K562 (cell line): Measurements from ENCODE around the gene CRADD. TPM values are rescaled to one million over a fixed set of nuclear protein-coding genes. Genes with fewer than 3 reads are reported as not detected.

ENCODE experiments used
- ATAC-seq: fragments of 200-7000 bp; cut with Tn5 transposase; 3 replicates; pipeline ENCODE4 v1.9.1; 2020; ENCODE audit warnings: moderate library complexity
- BruUV-seq: library from RNA; stranded (reverse); fragments of 400-500 nt; replicated peaks from 2 replicates; lab custom pipeline; 2021; lab: Mats Ljungman, UMichigan
- CTCF ChIA-PET: fragments of 300-600 bp; formaldehyde crosslinking; extraction: SDS; loops from one replicate; lab custom pipeline; 2021; ENCODE audit warnings: low intra/inter-chr PET ratio; lab: Yijun Ruan, JAX
- POLR2A ChIA-PET: fragments of 300-600, 350-650 bp; sonication (Branson Sonifier 250); formaldehyde crosslinking; extraction: SDS; loops from one replicate; lab custom pipeline; 2021; ENCODE audit warnings: antibody characterized with exemption, inconsistent platforms; lab: Yijun Ruan, JAX
- DNase-seq, 4 experiments: peaks; one replicate each; pipeline versions ENCODE4 v3.0.0 to v3.0.0-alpha.2; 2011 to 2018; ENCODE audit warnings: low spot score in 3 of 4, mixed read lengths in 3 of 4; ENCODE audit errors: extremely low read depth in 1 of 4
- FAIRE-seq: peaks from 2 replicates; lab custom pipeline; 2011; peaks lifted over from hg19 to GRCh38; lab: Jason Lieb, UNC
- H2AFZ ChIP-seq: 2 replicates; pipeline ENCODE4 v1.6.0; 2011; ENCODE audit warnings: low read depth, low read length, control low read depth, inconsistent platforms
- H3K27ac ChIP-seq: fragments of 200-600 bp; 3 replicates; pipeline ENCODE4 v1.8.0; 2011; ENCODE audit warnings: low read depth, mild to moderate bottlenecking, control low read depth, inconsistent platforms, low read length, moderate library complexity, mixed read lengths; ENCODE audit errors: extremely low read depth
- H3K27me3 ChIP-seq, 2 experiments: fragments of 300-600 bp in 1 of 2; 2 replicates in 1 of 2; 3 replicates in 1 of 2; pipeline versions ENCODE4 v1.6.0 to v1.8.0; 2011; ENCODE audit warnings: inconsistent platforms in 2 of 2, low read length in 2 of 2, mild to moderate bottlenecking in 1 of 2, mixed read lengths in 1 of 2, moderate library complexity in 1 of 2; ENCODE audit not compliant: control insufficient read depth in 2 of 2, insufficient read depth in 2 of 2
- H3K36me3 ChIP-seq: fragments of 300-600 bp; 3 replicates; pipeline ENCODE4 v1.8.0; 2011; ENCODE audit warnings: mild to moderate bottlenecking, low read length, inconsistent platforms; ENCODE audit not compliant: control insufficient read depth, insufficient read depth
- H3K4me1 ChIP-seq, 2 experiments: fragments of 200-600 bp in 1 of 2; replicated peaks in 1 of 2; 2 replicates in 1 of 2; 3 replicates in 1 of 2; pipeline versions ENCODE4 v1.5.1 to v1.8.0; 2011; ENCODE audit warnings: inconsistent platforms in 2 of 2, low read length in 2 of 2, mild to moderate bottlenecking in 1 of 2, mixed read lengths in 1 of 2, moderate library complexity in 1 of 2; ENCODE audit not compliant: control insufficient read depth in 2 of 2, insufficient read depth in 2 of 2
- H3K4me2 ChIP-seq: 2 replicates; pipeline ENCODE4 v1.6.1; 2011; ENCODE audit warnings: low read length, control low read depth, inconsistent platforms, mixed read lengths; ENCODE audit not compliant: insufficient read depth
- H3K4me3 ChIP-seq: fragments of 200-600 bp; sonication (generic), shearing (Covaris generic); 2 replicates; pipeline ENCODE4 v1.5.1; 2016; ENCODE audit warnings: control low read depth, inconsistent platforms
- H3K79me2 ChIP-seq: fragments of 200-600 bp; 3 replicates; pipeline ENCODE4 v1.8.0; 2011; ENCODE audit warnings: low read length, inconsistent platforms; ENCODE audit not compliant: control insufficient read depth, insufficient read depth
- H3K9ac ChIP-seq, 2 experiments: 2 replicates each; pipeline versions ENCODE4 v1.6.0 to v1.6.1; 2011; ENCODE audit warnings: low read depth in 2 of 2, low read length in 2 of 2, control low read depth in 1 of 2, inconsistent platforms in 1 of 2, mild to moderate bottlenecking in 1 of 2, mixed read lengths in 1 of 2; ENCODE audit not compliant: insufficient read depth in 1 of 2
- H3K9me1 ChIP-seq: one replicate; pipeline ENCODE4 v1.6.0; 2011; ENCODE audit warnings: inconsistent platforms, mild to moderate bottlenecking, low read length, moderate library complexity; ENCODE audit not compliant: control insufficient read depth, insufficient read depth
- H3K9me3 ChIP-seq: replicated peaks from 2 replicates; pipeline ENCODE4 v1.5.1; 2011; ENCODE audit warnings: low read depth, low read length, inconsistent platforms; ENCODE audit not compliant: control insufficient read depth, insufficient read depth
- H4K20me1 ChIP-seq: replicated peaks from 2 replicates; pipeline ENCODE4 v1.6.1; 2011; ENCODE audit warnings: low read length, inconsistent platforms, mixed read lengths; ENCODE audit not compliant: control insufficient read depth, insufficient read depth
- ARNT ChIP-seq, 2 experiments: fragments of 450-650 bp; IDR thresholded peaks; 2 replicates each; pipeline ENCODE4 v1.6.1; 2016; ENCODE audit warnings: mild to moderate bottlenecking in 1 of 2
- BRD9 ChIP-seq: fragments of 450-650 bp; IDR thresholded peaks from 2 replicates; pipeline ENCODE4 v1.6.1; 2018; ENCODE audit warnings: low read depth; ENCODE audit not compliant: partially characterized antibody
- CBX1 ChIP-seq: sonication (generic); IDR thresholded peaks from 2 replicates; pipeline ENCODE4 v1.6.1; 2016; ENCODE audit warnings: antibody characterized with exemption, low read depth, mild to moderate bottlenecking
- CC2D1A ChIP-seq: fragments of 450-650 bp; IDR thresholded peaks from 2 replicates; pipeline ENCODE4 v1.6.1; 2017; ENCODE audit warnings: mild to moderate bottlenecking
- CHCHD3 ChIP-seq: fragments of 250-450 bp; sonication (Bioruptor Pico); IDR thresholded peaks from 2 replicates; pipeline ENCODE4 v2.1.2; 2022; ENCODE audit warnings: mild to moderate bottlenecking
- ETS1 ChIP-seq: conservative IDR thresholded peaks from 2 replicates; pipeline ENCODE4 v1.6.1; 2011; ENCODE audit warnings: low read depth, mild to moderate bottlenecking, low read length; ENCODE audit not compliant: control insufficient read depth
- ETV1 ChIP-seq: fragments of 450-650 bp; conservative IDR thresholded peaks from 2 replicates; pipeline ENCODE4 v1.6.1; 2016; ENCODE audit warnings: missing genetic modification characterization, control low read depth, low read depth, missing compliant biosample characterization
- FOXP1 ChIP-seq: sonication (generic); formaldehyde crosslinking; IDR thresholded peaks from 2 replicates; pipeline ENCODE4 v1.8.0; 2022; ENCODE audit warnings: mild to moderate bottlenecking, missing genetic modification reagents
- KAT8 ChIP-seq: fragments of 450-650 bp; IDR thresholded peaks from 2 replicates; pipeline ENCODE4 v1.6.1; 2016; ENCODE audit warnings: low read depth, mild to moderate bottlenecking
- NFXL1 ChIP-seq: fragments of 450-650 bp; formaldehyde crosslinking; IDR thresholded peaks from 2 replicates; pipeline ENCODE4 v1.4.0; 2021; ENCODE audit warnings: mild to moderate bottlenecking
- TBL1XR1 ChIP-seq, 2 experiments: IDR thresholded peaks; 2 replicates each; pipeline ENCODE4 v1.6.1; 2012; ENCODE audit warnings: improper control_type of control experiment in 2 of 2, low read length in 2 of 2, mild to moderate bottlenecking in 1 of 2
- ZNF3 ChIP-seq: fragments of 250-450 bp; sonication (Bioruptor Pico); IDR thresholded peaks from 2 replicates; pipeline ENCODE4 v1.5.0; 2021; ENCODE audit warnings: mild to moderate bottlenecking, moderate library complexity
- WGBS: fragments of 100-300 bp; shearing (Covaris generic); methylation state at CpG from one replicate; pipeline ENCODE4 v1.1.6; 2016; ENCODE audit warnings: low coverage, mixed read lengths; ENCODE audit not compliant: insufficient coverage; ENCODE audit errors: missing lambda C conversion rate; 5-methylcytosine and 5-hydroxymethylcytosine counted together
- in situ Hi-C: fragments of 300-500 bp; cut with MboI; formaldehyde crosslinking; loops from 4 replicates; pipeline ENCODE4 v1.15.0; 2018; ENCODE audit warnings: inconsistent platforms, mixed read lengths
- intact Hi-C: fragments of 100-400 bp; cut with micrococcal nuclease; formaldehyde crosslinking; loops from 2 replicates; pipeline ENCODE4 v1.14.2; 2022
- polyA plus RNA-seq, 8 experiments: library from polyadenylated mRNA; depleted of rRNA in 4 of 8; stranded (reverse) in 5 of 8; unstranded in 3 of 8; fragments of >200 nt; fragmentation: Nextera tagmentation in 2 of 8; fragmentation: Illumina TruSeq in 1 of 8; extraction: Ambion mirVana in 2 of 8; extraction: Trizol in 1 of 8; gene quantifications; 2 replicates each; pipeline versions ENCODE4 v1.2.1 to v1.2.3, GENCODE V29; 2011 to 2014; ENCODE audit warnings: inconsistent platforms in 1 of 8, missing spikeins in 1 of 8
- total RNA-seq, 7 experiments: library from RNA; depleted of rRNA in 6 of 7; stranded (reverse); fragments of >200 nt in 6 of 7; fragmentation: Illumina TruSeq in 2 of 7; extraction: Trizol in 2 of 7; gene quantifications; 2 replicates each; pipeline versions ENCODE4 v1.2.1 to v1.2.3, GENCODE V29; 2011 to 2021; ENCODE audit warnings: low replicate concordance in 1 of 7
- TF ChIP-seq, protein P1 (sequence below), 2 experiments: fragments of 450-650 bp in 1 of 2; sonication (generic) in 1 of 2; formaldehyde crosslinking in 1 of 2; IDR thresholded peaks in 1 of 2; conservative IDR thresholded peaks in 1 of 2; 2 replicates each; pipeline versions ENCODE4 v1.6.1 to v1.8.1; 2016 to 2023; ENCODE audit warnings: mild to moderate bottlenecking in 2 of 2, moderate library complexity in 2 of 2, inconsistent platforms in 1 of 2, missing genetic modification reagents in 1 of 2
- TF ChIP-seq, protein P2 (sequence below): sonication (generic); formaldehyde crosslinking; IDR thresholded peaks from 2 replicates; pipeline ENCODE4 v1.8.1; 2023; ENCODE audit warnings: mild to moderate bottlenecking, missing genetic modification reagents

CRADD gene
- total and polyA plus RNA-seq, 9 of the 15 experiments (the other 6 are each of a cell fraction or from before 2014, with no cell fraction given), result 20.5 to 41.1 (median 25.9) TPM

DNA sequence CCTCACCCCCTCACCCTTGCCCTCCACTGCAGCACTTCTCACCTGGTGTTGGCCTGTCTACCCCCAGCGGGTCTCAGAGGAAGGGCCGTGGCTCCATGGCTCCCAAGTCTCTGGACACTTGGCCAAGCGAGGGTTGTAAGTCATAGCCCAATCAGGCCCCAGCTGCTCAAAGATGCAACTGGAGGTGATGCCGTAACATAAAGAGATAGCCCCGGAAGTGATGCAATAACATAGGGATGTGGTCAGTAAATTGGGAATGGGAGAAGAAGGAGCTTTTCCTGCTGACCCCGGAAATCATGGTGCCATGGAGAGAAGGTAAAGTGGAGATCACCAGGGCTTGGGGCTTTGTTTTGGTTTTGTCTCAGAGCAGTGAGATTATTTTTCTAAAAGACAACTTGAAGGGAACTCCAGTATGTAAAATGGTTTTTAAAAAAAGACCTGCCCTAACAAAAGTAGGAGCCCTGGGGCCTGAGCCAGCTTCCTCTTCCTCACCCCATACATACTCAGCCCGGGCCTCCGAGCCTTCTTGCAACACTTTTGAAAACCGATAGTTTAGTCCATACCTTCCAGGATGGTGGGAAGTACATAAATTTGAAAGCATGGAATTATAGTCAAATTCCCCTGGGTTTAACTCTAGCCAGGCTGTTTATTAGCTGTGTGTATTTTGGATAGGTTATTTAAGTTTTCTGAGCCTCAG lies 212.5 kb downstream of the CRADD start:
- Histone ChIP-seq H3K79me2 (no peaks in the 10 kb centered on the region), H3K4me2 (no peak overlapping the region), H3K9ac (no peak overlapping the region), H2AFZ (0 out of 2 replicates have a peak overlapping the region, but pooled peaks have one; percentile 4), H3K27me3 (no peaks in the 10 kb centered on the region), H3K4me1 (peaks cover 4 to 10% of the 10 kb centered on the region in 2 experiments; a peak in 4 of 5 replicates), H3K4me3 (no peak overlapping the region), H3K9me3 (no peaks in the 10 kb centered on the region), H3K36me3 (no peaks in the 10 kb centered on the region), H4K20me1 (no peaks in the 10 kb centered on the region), H3K9me1 (no peaks in the 10 kb centered on the region), H3K27ac (no peak overlapping the region)
- no TSS peak for BruUV-seq
- peak; percentile 40; the same call in 1 of the 3 replicates for ATAC-seq
- FAIRE-seq, result no peak
- CTCF ChIA-PET, result no interaction called here
- POLR2A ChIA-PET, result interaction anchor here (0.6 to 1.4 kb wide), 4 partner anchors 9 to 591 kb away, joined by 3 to 4 read pairs (median 4); no protein-coding TSS in a partner anchor
- 47% methylated on average over 9 of the region's 9 CpGs for WGBS
- intact Hi-C loops, result no loop called here
- no peak for DNase-seq
- in situ Hi-C loops, result no loop called here
- TF ChIP-seq CHCHD3 (no peak), TBL1XR1 (IDR thresholded peaks at IDR 0.05; ENCODE audit: low read length in 2 of 2) (no peak), ETV1 (tag) (peak; percentile 72), FOXP1 (CRISPR knock-in tag) (no peak), CC2D1A (no peak), BRD9 (no peak), NFXL1 (no peak), CBX1 (no peak), KAT8 (no peak), ETS1 (no peak), ARNT (IDR thresholded peaks at IDR 0.05) (no peak), ZNF3 (no peak)
- TF ChIP-seq, protein P1, sequence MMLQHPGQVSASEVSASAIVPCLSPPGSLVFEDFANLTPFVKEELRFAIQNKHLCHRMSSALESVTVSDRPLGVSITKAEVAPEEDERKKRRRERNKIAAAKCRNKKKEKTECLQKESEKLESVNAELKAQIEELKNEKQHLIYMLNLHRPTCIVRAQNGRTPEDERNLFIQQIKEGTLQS (IDR thresholded peaks at IDR 0.05), result peak; percentile 88
- TF ChIP-seq, protein P1 (CRISPR knock-in tag; conservative IDR thresholded peaks at IDR 0.05), result no peak
- TF ChIP-seq, protein P2, sequence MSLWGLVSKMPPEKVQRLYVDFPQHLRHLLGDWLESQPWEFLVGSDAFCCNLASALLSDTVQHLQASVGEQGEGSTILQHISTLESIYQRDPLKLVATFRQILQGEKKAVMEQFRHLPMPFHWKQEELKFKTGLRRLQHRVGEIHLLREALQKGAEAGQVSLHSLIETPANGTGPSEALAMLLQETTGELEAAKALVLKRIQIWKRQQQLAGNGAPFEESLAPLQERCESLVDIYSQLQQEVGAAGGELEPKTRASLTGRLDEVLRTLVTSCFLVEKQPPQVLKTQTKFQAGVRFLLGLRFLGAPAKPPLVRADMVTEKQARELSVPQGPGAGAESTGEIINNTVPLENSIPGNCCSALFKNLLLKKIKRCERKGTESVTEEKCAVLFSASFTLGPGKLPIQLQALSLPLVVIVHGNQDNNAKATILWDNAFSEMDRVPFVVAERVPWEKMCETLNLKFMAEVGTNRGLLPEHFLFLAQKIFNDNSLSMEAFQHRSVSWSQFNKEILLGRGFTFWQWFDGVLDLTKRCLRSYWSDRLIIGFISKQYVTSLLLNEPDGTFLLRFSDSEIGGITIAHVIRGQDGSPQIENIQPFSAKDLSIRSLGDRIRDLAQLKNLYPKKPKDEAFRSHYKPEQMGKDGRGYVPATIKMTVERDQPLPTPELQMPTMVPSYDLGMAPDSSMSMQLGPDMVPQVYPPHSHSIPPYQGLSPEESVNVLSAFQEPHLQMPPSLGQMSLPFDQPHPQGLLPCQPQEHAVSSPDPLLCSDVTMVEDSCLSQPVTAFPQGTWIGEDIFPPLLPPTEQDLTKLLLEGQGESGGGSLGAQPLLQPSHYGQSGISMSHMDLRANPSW (CRISPR knock-in tag), result no peak
